ENCODE results near the gene COQ2. TPM values are rescaled to one million over a fixed set of nuclear protein-coding genes. Genes with fewer than 3 reads are reported as not detected.

Gene COQ2, protein sequence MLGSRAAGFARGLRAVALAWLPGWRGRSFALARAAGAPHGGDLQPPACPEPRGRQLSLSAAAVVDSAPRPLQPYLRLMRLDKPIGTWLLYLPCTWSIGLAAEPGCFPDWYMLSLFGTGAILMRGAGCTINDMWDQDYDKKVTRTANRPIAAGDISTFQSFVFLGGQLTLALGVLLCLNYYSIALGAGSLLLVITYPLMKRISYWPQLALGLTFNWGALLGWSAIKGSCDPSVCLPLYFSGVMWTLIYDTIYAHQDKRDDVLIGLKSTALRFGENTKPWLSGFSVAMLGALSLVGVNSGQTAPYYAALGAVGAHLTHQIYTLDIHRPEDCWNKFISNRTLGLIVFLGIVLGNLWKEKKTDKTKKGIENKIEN
- polyA plus RNA-seq (2011; rRNA removed): 13.9 and 18.9 TPM in 2 replicates
- 10.0 and 12.1 TPM in 2 replicates for polyA minus RNA-seq (2011; rRNA and poly(A)+ RNA removed)

- peak within 1 kb of the TSS; percentile 74 for H3K4me3 ChIP-seq (ENCODE audit: low read depth, low read length)
- ChIA-PET CTCF (interaction anchor here (0.5 to 2.4 kb wide), 22 partner anchors 9 to 822 kb away, joined by 3 to 26 read pairs (median 4); partner anchors contain the start of genes COPS4 and HELQ), POLR2A (interaction anchor here (0.5 to 1.3 kb wide), 9 partner anchors 14 to 486 kb away, joined by 3 to 14 read pairs (median 4); partner anchors contain the start of genes COPS4, HELQ and MRPS18C)
- no peaks in the 10 kb centered on the region for H3K9me3 ChIP-seq (ENCODE audit: control insufficient read depth, insufficient read depth, low read length)
- H3K27ac ChIP-seq (ENCODE audit: low read depth, low read length): peak within 1 kb of the TSS; percentile 69
- TF ChIP-seq CTCF (IDR thresholded peaks at IDR 0.05; ENCODE audit: low read depth, low read length): no peak; the same call in 1 of the 2 replicates
- DNase-seq (ENCODE audit: low read depth, low spot score): peak; percentile 85
- no peaks in the 10 kb centered on the region for H3K27me3 ChIP-seq (ENCODE audit: control insufficient read depth, insufficient read depth, low read length)
Measured at GRCh38 chr4:83284193-83285054, at the start of gene COQ2. Gene COQ2, minus strand, starts transcription at chr4:83284798. Its CDS starts 34 bp downstream, at chr4:83284764.

GRCh38 chr4:83331956-83332355, 47.4 kb upstream of the COQ2 start:
- Histone ChIP-seq H3K9me3 (ENCODE audit: control insufficient read depth, insufficient read depth, low read length) (peaks cover 4% of the 10 kb centered on the region; the same call in 1 of the 2 replicates), H3K4me3 (ENCODE audit: low read depth, low read length) (no peak overlapping the region), H3K27ac (ENCODE audit: low read depth, low read length) (no peak overlapping the region), H3K27me3 (ENCODE audit: control insufficient read depth, insufficient read depth, low read length) (peaks cover 37% of the 10 kb centered on the region)
- no peak for TF ChIP-seq CTCF (IDR thresholded peaks at IDR 0.05; ENCODE audit: low read depth, low read length)
- POLR2A ChIA-PET: no interaction called here
- DNase-seq (ENCODE audit: low read depth, low spot score): no peak
- CTCF ChIA-PET: interaction anchor here (0.6 kb wide), 1 partner anchor 79 kb away, joined by 3 read pairs; no protein-coding TSS in a partner anchor

DNA sequence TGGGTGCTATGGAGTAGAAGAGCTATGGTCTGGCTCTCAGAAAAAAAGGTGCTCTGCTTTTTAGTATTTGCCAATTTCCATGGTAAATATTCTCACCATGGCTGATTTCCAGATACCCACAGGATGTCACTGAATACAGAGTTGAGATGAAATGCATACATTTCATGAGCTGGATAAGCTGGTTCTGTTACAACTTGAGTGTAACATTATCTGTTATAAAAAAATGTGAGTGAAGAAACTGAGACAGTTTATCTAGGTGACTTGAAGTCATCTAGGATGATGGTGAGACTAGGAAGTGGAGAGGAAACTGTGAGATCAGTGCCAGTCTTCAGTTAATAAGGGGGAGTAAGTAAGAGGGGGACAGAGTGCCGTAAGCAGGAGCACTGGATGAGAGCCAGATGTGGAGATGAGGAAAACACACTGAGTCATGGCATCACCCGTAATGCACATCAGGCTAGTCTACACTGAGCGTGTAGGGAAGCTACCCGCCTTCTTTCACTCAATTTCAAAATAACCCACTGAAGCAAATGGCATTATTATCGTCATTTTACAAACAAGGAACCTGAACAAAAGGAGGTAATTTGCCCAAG, 45.0 kb upstream of the COQ2 start:
- CTCF ChIA-PET: no interaction called here
- POLR2A ChIA-PET: no interaction called here
- no peak for DNase-seq (ENCODE audit: low read depth, low spot score)
- Histone ChIP-seq H3K27ac (ENCODE audit: low read depth, low read length) (no peak overlapping the region), H3K4me3 (ENCODE audit: low read depth, low read length) (no peak overlapping the region), H3K9me3 (ENCODE audit: control insufficient read depth, insufficient read depth, low read length) (no peaks in the 10 kb centered on the region; the same call in 1 of the 2 replicates), H3K27me3 (ENCODE audit: control insufficient read depth, insufficient read depth, low read length) (peaks cover 29% of the 10 kb centered on the region)
- no peak for TF ChIP-seq CTCF (IDR thresholded peaks at IDR 0.05; ENCODE audit: low read depth, low read length)

DNA sequence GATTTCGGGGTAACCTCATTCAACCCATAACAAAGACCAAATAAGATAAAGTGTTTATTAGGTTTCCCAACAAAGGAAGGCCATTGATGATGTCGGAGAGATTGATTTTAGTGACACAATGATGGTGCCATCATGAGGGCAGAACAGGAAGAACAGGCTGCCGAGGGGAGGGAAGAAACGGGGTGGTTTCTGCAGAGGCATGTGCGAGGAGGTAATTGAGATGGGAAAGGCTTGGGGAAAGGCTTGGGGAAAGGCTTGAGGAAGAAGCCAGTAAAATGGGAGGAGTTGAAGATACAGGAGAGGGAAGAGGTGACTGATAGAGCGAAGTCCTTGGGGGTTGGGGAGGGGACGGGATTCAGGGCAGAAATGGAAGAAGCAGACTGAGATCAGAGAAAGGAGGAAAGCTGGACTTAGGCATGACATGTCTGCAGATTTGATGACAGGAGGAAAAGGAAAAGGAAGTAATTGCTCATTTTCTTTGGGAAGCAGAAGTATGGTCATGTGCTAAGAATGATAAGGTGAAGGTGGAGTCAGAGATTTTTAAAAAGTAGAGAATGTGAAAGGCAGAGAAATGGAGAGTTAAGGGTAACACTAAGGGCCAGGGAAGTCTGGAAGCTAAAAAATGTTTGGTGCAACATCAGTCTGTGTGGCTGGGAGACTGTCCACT, 44.1 kb upstream of the COQ2 start:
- ChIA-PET CTCF (no interaction called here), POLR2A (no interaction called here)
- Histone ChIP-seq H3K27ac (ENCODE audit: low read depth, low read length) (no peak overlapping the region), H3K27me3 (ENCODE audit: control insufficient read depth, insufficient read depth, low read length) (peaks cover 25% of the 10 kb centered on the region), H3K9me3 (ENCODE audit: control insufficient read depth, insufficient read depth, low read length) (no peaks in the 10 kb centered on the region), H3K4me3 (ENCODE audit: low read depth, low read length) (no peak overlapping the region)
- TF ChIP-seq CTCF (IDR thresholded peaks at IDR 0.05; ENCODE audit: low read depth, low read length): no peak
- DNase-seq (ENCODE audit: low read depth, low spot score): no peak
